NCI-H774 (cell line): ENCODE results near the gene FAM149A.

Experiments
- DNase-seq: peaks from one replicate; lab custom pipeline; 2025; lab: John Stamatoyannopoulos, UW

Gene FAM149A

DNA sequence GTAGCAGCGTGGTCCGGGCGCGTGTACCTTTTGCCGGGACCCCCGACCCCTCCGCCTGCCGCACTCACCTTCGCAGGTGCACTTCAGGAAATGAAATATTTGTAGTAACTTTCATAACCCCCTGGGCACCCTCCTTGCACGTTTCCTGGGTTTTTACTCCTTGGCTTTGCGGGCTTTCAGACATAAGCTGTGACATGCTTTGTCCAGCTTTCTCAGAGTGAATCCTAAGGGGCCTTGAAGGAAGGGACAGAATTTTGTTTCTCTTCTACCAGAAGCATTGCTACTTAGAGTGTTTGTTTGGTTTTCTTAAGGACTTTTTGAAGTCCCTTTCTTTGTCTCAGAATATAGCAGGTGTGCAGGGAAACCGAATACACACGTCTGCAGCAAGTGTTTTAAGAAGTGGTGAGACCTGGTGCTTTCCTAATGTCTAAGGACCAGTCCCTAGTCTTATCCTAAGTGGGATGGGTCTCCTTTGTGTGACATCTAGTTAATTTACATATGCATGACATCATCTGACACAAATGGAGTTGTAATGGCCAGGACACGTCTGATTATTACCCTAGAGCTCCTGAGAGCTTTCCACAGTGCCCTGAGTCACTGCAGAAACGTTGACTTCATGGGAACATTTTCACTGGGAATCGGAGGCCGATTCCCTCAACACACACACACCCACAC is 1.3 kb downstream of the FAM149A start:
- DNase-seq, result peak; percentile 16

DNA sequence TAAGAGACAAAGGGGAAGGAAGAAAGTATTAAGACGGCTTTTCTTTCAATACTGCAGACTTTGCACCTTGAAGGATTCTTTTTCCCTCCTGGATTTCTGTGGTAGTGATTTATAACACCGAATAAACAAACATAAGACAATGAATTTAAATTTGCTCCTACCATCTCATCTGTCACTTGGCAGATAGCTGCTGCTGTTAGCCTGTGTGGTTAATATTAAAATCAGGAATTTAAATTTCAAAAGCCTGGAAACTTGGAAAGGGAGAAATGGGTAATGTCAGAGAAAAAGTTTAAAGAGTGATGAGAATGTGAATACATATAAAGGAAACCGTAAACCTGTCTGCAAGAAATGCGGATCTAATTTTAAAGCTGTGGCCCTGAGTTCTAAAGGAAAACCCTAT is 3.4 kb downstream of the FAM149A start:
- DNase-seq, result no peak

DNA sequence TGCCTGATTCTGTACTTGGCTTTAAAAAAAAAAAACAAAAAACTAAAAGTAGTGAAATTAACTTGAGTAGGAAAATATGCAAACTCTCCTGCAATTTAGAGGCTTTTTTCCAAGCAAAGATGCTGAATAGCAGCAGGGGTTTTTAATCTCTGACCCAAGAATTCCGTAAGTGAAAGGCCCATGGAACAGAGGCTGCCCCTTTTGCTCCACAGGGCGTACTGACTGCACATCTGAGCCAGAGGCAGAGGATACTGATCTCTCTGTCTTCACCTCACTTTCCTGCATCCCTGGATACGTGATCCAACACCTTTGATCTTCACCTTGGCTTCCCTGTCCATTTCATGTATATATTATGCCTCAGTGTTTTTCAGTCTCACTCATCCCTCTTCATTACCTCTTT is 3.9 kb downstream of the FAM149A start:
- no peak for DNase-seq

DNA sequence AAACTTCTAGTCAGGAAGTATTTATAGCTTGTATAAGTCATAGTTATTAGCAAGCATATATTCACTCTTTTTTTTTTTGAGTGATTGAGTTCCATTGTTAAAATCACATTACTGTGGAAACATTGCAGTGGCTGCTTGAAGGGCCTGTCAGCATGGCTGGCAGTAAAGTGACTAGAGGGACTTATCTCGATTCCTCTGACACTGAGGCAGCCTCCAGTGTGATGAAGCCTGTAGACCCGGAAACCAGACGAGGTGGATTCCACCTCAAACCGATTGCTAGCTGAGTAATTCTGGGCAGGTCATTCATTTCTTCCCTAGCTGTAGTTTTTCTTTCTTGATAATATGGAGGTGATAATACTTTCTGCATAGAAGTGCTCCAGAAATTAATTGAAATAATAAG is 4.7 kb downstream of the FAM149A start:
- no peak for DNase-seq

DNA sequence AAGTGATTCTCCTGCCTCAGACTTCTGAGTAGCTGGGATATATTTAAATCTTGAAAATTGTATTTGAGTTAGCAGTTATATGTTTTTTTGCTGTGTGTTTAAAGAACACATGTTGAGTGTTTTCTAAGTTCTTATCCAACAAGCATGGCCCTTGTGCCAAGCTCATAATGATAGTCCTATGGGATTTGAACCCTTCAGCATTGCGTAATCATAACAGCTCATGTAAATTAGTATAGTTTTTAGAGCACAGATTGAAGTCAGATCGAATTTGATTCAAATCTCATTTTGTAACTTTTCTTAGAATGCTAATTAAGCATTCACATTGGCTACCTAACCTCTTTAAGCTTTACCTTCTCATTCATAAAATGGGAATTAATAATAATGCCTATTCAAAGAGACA is 12.2 kb downstream of the FAM149A start:
- no peak for DNase-seq

DNA sequence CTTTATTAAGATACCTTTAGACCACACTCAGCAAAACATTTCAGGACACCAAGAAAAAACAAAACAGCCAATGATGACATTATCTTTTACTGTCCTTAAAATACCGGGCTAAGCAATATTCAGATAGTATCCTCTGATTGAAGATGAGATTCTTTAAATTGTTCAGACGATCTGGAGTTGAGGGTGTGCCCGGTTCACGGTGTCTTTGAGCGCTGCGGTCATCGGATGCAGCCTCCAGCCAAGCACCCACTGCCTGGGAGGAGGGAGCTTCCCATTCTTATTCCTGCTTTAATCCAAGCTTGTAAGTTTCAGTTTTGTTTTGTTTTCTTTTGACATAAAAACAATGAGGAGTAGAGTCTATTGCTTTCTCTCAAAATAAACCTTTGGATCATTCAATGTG is 14.1 kb downstream of the FAM149A start:
- DNase-seq, result no peak

DNA sequence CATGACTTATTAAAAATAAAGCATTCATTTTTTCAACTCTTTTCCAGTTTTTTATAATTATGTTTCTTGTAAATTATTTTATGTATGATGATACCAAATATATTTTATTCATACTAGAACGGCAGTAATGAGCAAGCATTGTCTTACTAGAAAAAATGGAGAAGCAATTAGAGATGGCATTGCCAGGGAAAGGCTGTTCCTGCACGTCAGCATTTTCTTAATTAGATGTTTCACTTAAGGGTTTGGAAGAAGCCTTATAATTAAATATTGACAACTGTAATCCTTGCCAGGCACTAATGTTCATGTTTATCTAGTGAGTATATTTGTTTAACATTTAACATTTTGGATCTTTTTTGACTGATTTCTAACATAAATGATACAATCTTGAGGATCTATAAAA is 16.6 kb downstream of the FAM149A start:
- DNase-seq, result no peak

DNA sequence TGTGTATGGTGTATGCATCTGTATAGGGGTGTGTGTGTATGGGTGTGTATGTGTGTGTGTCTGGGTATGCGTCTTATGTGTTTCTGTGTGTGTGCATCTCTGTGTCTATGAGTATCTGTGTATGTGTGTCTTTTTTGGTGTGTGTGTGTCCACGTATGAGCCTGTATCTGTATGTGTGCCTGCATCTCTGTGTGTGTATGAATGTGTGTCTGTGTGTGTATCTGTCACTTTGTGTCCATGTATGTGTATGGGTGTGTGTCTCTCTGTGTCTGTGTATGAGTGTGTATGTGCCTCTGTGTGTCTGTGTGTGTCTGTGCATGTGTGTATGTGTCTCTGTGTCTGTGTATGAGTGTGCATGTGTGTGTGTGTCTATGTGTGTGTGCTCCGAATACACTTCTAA is 24.3 kb downstream of the FAM149A start:
- no peak for DNase-seq

DNA sequence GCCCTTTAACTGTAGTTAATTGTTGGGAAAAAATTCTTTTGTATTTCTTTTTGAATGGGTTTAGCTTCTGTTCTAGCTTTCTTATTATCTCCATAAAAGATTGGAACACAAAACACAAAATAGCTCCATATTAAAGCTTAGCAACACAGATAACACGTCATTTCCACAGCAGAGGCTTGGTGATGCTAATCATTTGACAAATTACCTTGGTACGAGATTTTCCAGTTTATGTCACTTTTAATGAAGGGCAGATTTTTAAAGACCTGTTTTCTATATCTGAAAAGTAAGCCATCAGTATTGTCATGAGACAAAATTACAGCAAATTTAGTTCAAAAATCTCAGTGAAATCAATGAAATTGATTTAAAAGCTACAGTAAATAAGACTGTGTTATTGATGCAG is 27.4 kb downstream of the FAM149A start:
- DNase-seq, result no peak

DNA sequence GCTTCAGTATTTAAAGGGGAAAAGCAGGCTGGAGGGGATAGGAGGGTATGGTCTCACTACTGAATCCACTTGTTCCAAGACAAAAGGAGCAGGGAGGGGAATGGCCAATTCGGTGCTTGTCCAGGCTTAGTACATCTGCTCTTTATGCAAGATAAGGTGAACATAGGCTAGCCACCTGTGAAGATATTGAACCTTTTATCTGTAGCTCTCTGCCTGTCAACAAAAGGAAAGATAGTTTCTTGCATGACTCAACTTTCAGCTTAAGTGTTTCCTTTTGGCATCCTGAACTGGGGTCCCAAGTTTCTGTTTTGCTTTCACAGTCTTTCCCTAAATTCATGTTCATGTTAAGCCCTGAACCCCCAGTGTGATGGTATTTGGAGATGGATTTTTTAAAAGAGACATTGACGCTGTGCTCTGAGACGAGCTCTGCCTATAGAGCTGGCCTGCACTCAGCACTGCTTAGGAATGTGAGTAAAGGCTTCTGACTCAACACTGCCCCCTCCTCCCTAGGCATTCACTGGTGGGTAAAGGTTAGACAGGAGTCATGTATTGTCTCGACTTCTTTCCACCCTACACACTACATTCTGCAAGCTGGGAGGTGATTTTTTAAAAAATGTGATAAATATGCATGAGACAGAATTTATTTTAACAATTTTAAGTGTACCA is 28.2 kb downstream of the FAM149A start:
- no peak for DNase-seq

DNA sequence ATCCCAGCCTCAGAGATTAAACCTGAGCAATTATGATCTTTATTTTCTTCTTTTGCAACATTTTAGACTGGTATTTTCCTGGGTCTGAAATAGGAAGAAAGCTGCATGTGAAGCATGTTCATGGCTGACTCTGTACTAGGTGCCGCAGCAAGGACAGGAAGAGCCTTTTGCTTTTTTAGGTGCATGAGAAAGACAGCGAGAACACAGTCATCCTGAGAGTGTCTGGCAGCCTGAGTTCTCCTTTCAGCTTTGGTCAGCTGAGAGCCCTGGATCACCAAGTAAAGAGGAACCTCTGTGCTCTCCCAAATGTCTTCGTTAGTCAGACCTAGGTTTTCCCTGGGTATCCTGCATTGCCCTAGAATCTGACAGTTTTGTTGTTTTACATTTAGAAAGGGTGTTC is 29.8 kb downstream of the FAM149A start:
- DNase-seq, result no peak

DNA sequence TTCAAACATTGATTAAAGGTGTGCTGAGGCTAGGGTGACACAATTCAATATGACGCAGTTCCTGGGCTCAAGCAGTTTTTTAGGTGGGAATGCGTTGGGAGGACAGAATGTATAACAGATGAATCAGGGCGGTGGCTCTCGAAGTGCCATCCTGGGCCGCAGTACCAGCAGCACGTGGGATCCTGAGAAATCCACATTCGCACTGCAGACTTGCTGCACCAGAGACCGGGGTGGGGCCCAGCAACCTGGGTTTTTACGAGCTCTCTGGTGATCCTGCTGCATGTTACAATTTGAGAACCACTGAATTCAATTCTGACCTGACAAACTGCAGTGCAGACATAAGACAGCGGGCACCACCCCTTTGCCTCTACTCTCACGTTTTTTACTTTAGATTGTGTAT is 30.4 kb downstream of the FAM149A start:
- no peak for DNase-seq

DNA sequence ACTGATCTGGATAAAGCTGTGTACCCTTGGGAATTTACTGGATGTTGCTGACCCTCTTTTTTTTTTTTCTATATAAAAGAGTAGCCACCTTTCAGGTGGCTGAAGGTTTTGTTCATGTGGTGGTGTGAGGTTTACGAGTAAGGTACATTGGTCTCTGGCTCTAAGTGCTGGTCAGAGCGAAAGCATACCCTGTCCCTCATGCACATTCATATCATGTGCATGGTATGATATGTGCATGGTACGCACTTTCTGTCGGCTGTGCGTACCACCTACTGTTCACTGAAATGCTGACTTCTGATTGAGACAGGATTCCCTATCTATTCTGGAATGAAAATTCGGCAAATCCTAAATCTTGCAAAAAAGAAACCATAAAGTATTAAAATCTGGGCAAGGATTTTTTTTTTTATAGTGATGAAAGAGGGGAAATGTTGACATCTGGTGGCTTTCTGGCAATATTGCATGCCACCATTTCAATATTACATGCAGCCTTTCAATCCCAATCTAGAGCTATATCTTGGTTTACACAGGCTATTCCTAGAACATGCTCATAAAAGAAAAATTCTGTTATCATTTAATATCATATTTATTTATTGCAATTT is 32.8 kb downstream of the FAM149A start:
- DNase-seq, result peak; percentile 8

DNA sequence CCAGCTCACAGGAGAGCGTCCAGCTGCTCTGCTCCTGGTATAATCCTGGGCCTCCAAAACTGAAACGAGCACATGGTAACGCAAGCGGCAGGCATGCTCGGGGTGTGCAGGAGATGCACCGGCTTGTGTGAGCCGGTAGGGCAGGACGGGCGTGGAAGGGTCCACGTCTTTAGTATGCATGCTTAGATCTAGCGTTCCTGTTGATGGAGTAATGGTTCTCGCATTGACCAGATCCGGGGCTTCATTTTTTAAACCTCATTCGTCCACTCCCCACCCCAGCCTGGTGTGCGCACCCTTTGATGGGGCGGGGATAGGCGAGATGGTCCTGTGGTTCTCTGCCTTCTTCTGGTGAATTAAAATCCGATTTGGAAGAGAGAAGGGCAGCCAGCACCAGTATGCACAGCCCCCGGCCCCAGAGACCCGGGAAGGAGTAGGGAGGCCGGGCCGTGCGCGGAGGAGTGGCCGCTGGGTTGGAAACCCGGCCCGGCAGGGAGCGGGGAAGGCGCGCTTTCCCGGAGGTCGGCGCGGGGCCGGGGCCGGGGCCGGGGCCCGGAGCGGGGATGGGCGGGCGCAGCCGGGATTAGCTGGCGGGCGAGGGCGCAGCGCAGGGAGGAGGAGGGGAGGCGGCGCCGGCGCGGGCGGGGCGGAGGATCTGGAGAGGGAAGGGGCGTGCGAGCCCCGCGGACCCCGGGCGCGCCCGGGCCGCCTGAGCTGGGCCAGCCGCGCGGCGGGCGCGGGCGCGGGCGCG is 39.9 kb downstream of the FAM149A start:
- DNase-seq, result no peak

DNA sequence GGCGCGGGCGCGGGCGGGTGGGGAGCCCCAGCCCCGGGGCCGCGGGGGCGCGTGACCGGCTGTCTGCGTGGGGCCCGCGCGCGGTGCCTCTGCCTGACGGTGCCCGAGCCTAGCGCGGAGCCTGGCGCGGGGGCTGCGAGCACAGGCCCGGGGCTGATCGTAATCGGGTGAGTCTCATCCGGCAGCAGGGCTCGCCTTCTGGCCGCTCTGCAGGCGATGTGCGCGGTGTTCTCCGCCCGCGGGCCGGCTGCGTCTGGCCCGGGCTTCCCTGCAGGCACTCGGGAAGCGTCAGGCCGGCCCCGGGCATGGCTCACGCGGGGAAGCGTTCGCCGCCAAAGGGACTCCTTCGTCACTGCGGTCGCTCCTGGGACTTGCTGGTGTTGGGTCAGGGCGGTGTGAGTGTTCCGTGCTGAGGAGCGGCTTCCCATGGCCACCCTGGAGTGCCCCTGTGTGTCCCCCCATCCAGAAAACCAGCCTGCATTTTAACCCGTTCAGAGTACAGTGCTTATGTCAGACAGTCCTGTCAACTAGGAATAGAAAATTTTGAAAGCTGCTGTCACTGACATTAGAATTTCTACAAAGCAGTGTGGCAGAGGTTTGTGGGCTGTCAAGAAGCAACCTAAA is 40.6 kb downstream of the FAM149A start:
- no peak for DNase-seq

DNA sequence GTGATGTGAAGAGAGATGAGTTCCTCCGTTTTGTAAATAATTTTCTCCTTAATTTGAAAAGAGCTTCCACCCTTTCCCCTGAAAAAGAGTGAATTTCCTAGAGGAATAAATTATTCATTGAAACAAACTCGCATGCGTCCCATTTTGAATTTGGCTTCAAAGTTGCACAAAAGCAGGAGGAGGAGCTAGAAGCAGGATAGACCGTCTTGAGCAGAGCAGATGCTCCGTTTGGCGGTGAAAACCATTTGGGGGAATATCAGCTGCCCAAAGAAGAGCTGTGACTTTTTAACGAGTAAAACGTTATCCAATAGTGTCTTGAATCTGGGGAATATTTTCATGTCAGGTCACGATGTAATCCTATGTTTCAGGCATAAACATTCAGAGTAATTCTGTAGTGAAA is 42.0 kb downstream of the FAM149A start:
- DNase-seq, result no peak

DNA sequence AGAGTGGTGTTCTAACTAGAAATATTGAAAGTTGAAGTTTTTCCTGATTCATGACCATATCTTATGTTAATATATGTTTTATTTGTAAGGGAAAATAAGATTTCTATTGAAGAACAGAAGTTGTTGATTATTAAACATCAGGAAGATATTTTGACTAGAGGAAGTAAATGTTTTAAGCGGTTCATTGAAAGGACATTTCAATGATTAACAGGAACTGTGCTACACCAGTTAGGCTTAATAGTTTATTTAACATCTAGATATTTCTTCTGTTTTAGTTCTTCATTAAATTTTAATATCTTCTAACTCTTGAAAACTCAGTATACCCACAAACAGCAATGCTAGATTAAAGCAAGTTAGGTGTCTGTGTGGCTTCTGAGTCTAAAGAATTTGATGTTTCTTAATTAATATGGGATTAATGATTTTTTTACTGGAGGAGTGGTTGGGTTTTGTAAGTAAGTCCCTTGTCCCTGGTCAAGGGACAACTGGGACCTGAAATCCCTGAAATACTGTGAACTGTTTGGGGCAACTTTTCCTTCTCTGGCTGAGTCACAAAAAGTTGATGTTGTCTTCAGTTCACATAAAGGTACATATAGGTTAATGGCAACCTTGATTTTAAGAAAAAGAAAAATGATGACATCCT is 44.0 kb downstream of the FAM149A start:
- DNase-seq, result no peak

DNA sequence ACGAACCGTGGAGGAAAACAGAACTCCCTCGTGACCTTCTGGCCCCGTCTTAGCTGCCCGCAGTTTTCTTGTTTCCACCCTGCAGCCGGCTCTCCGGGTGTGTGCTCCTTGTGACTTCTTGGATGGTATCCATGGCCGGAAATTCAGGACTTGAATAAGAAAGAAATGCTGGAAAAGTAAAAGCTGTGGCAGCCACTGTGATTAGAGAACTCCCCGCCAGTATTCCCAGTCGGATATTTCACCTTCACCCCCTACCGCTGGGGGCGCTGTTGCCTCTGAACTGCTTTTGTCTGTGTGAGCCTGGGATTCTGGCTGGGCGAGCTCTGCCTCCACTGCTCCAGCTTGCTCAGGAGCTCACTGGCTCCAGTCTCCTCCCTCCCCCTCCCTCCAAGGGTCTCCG is 45.4 kb downstream of the FAM149A start:
- DNase-seq, result no peak

DNA sequence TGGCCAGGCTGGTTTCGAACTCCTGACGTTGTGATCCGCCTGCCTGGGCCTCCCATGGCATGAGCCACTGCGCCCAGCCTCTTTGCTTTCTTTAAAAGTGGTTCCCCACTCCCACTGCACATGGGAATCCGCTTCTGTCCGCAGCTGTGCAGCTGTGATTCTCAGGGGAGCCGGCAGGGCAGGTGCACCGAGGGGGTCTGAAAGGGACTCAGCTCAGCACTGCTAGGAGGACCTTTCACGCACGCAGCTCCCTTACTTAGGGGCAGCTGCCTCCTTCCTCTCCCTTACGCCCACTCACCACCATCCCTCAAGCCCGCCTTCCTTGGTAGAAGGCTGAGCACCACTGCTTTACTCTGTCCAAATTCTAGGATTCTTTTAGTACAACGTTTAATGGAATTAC is 46.4 kb downstream of the FAM149A start:
- no peak for DNase-seq

DNA sequence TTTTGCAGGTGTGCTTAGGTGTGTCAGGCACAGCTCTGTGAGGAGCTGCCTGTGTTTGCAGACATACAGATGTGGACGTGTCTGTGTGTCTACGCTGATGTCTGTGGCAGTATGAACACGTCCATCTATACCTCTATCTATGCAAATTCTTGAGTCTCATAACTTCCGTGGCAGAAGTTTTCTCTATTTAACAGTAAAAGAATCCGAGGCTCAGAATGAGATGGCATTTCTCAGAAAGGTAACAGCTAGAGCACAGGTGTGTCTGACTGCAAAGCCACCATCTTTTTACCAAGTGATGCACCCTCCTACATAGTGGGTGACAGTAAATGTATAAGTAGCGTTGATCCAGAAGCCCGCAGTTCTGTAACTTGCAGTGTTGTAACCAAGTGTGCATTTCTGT is 47.0 kb downstream of the FAM149A start:
- no peak for DNase-seq

DNA sequence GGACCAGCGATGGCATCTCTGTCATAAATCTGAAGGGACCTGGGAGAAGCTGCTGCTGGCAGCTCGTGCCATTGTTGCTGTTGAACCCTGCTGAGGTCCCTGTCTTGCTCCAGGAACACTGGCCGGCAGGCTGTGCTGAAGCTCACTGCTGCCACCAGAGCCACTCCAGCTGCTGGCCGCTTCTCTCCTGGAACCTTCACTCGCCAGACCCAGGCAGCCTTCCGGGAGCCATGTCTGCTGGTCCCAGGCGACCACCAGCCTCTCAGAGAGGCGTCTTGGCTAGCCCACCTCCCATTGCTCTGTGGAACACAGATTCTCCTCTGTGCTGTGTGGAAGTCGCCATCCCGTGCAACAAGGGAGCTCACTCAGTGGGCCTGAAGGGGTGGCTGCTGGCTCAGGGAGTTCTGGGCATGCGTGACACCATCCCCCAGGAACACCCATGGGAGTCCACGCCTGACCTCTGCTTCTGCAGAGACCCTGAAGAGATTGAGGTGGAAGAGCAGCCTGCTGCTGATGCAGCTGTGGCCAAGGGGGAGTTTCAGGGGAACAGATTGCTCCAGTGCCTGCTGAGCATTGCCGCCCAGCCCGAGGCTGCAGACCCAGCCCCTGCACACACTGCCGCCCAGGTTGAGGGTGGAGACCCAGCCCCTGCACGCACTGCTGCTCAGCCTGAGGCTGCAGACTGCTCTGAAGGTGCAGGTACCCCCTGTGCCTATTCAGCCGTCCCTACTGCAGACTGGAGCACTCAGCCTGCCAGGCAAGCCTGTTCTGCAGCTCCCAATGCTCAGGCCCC is 53.7 kb downstream of the FAM149A start:
- DNase-seq, result no peak
